HG02588 (cell line): ENCODE results near the gene HNF4A.
"Not testable (repeated sequence)": the region's sequence is repeated elsewhere in the genome, so short reads cannot be mapped to it uniquely, and the experiment has no call there.

ENCODE experiments used
- ATAC-seq: cut with Tn5 transposase; IDR thresholded peaks from one replicate; pipeline ENCODE4 v1.9.1; 2021; ENCODE audit warnings: mild to moderate bottlenecking, moderate library complexity; ENCODE audit not compliant: unreplicated experiment

The HNF4A gene

DNA sequence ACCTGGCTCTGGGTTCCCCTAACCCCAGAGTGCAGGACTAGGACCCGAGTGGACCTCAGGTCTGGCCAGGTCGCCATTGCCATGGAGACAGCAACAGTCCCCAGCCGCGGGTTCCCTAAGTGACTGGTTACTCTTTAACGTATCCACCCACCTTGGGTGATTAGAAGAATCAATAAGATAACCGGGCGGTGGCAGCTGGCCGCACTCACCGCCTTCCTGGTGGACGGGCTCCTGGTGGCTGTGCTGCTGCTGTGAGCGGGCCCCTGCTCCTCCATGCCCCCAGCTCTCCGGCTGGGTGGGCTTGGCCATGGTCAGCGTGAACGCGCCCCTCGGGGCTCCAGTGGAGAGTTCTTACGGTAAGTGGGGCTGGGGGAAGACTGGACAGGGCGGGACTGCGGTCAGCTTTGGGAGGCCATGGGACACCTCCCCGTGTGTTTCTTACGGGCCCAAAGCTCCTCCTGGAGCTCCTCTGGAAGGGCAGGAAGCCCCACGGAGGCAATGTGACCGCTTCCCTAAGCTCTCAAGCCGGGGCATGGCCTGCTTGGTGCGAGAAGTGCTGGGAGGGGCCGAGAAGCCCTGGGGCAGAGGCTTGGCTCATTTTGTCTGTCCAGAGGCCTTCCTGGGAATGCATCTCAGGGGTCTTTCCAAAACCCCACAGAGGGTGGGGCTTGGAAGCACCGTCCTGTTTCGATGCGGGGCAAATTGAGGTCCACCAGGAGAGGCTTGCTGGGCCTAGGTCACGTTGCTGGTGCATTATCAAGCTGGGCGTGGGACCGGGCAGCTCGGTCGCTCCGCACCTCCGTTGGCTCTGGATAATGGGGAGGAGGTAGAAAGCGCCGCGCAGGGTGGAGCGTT, at the start of gene HNF4A:
Gene HNF4A (plus strand): TSS at position 202 of the 855 bp plus-strand sequence. CDS start 106 bp downstream, at position 308.
- ATAC-seq: no peak

DNA sequence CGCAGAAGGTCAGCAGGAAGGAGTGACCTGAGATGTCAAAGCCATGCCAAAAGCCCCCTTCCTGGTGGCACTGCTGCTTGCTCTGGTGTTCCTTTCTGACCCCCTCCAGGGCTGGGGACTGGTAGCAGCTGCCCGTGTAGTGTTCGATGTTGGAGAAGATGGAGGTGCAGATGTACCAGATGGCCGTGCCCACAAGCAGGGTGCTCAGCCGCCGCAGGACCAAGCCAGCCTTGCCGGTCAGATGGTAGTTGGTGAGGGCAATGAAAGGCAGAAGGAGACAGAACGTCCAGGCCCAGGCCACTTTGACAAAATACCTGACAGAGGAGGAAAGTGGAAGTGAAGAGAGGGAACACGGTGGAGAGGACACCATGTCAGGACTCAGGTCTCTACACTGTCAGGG, 48.6 kb upstream of the HNF4A start:
- no peak for ATAC-seq

DNA sequence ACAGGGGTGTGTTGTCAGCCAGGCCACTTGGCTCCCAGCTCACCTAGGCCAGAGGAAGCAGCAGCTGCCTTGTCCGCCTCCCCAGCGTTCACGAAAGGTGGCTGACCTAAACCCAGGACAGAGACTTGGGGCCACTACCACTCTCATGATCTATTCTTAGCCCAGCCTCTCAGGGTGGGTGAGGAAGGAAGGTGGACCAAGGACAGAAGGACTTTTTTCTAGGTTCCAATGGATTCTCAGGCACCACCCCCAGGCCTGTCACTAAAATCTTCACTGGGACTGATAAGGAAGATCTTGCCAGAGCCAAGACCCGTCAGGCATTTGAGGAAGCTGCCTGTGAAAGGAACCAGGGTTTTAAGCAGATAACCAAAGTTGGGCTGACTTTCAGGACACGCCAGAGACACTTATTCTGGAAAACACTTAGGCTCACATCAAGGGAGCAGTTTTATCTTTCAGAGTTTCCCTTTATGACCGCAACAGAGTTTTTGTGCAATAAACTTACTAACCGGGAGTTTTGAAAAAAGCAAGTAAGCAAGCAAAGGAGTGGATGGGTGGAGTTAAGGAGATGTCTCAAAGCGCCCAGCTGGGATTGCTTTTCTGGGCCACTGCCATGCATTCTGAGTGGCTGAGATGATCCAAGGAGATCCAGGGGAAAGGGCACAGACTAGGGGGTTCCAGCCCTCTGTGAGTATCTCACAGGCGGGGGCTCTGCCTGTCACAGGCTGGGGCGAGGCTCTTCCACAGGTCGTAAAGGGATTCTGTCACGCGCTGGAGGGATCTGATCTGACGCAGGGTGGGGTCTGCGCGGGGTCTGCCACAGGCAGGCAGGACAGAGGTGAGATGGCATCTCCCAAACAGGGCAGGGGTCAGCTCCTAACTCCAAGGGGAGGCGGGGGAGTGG, 45.5 kb upstream of the HNF4A start:
- no peak for ATAC-seq

GRCh38 chr20:44310664-44311639, 44.5 kb upstream of the HNF4A start, which contains the start of gene FITM2:
TSS of gene FITM2 (minus strand) at chr20:44311202. CDS start at chr20:44311148, 54 bp downstream.
- peak; percentile 93 for ATAC-seq

GRCh38 chr20:44314870-44315269, 40.6 kb upstream of the HNF4A start:
- ATAC-seq: no peak

DNA sequence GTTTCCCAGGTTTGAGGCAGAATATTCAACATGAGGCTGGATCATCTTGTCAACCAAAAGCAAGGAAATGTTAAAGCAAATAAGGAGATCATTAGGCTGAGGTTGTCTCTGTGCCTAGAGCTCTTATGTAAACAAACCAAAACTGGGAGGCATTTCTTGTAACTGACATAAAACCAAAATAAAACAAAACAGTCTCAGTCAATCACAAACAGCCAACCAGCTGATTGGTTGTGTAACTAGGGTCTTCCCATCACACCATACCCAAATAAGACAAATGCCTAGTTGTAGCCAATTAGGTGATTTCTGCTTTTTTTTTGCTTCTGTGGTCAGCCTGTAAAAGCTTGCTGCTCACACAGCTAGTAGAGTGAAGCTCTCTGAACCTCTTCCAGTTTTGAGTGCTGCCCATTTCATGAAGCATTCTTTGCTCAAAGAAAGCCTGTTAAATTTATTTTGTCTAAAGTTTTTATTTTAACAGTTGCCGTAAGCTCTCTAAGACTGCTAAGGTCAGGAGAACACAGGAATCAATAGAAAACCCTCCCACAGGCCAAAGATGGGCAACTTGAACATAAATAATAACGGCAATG, 35.6 kb upstream of the HNF4A start:
- ATAC-seq: no peak

- no peak for ATAC-seq
These were observed 31.2 kb upstream of the HNF4A start for GRCh38 chr20:44324343-44324742.

- no peak for ATAC-seq
These were observed 28.9 kb upstream of the HNF4A start for GRCh38 chr20:44326391-44327159.

- not testable (repeated sequence) for ATAC-seq
These were observed 27.8 kb upstream of the HNF4A start for GRCh38 chr20:44327748-44328147.

DNA sequence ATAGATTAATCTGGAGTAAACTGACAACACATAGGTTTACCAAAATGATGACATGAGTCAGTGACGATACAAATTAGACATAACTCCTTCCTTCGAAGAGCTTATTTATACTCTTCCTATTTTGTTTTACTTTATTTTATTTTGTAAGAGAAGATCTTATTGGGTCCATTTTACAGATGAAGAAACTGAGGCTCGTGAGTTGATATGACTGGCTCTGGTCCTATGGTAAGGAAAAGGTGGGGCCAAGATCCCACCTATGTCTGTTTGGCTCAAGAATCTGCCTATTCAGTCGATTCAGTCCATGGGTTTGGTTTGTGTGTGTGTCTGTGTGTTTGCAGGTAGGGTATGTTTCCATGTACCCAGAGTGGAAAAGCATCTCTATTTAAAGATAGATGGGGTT, 27.1 kb upstream of the HNF4A start:
- ATAC-seq: no peak

DNA sequence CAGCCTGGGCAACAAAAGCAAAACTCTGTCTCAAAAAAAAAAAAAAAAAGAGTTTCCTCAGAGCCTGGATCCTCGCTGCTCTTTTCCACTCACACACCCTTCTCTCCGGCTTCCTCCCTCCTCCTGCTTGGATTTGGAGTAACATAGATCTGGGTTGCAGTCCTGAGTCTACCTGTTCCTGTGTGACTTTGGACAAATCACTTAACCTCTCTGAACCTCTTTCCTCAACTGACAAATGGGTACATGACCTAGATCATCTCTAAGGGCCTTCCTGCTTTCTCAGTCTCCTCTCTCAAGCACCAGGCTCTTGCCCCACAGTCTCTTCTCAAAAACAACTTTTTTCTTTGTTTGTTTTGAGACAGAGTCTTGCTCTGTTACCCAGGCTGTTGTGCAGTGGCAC, 24.3 kb upstream of the HNF4A start:
- no peak for ATAC-seq

DNA sequence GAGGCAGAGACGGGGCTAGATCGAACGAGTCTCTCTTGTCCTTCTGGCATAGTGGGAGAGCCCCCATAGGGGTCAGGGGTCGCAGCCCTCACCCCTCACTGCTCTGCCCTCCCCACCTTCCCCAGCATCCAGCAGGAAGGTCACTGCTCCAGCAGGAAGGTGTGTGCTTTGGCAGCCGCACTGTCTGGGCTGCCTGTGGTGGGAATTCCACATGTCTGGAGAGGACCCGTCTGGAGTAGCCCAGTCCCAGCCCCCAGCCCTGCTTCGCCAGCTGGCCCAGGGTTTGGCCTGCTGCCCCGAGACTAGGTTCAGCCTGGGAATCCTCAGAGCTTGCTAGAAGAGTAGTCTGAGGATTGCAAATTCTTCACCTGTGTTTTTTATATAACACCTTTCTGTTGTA, 21.2 kb upstream of the HNF4A start:
- ATAC-seq: no peak

GRCh38 chr20:44334709-44335108, 20.8 kb upstream of the HNF4A start:
- ATAC-seq: no peak

- ATAC-seq: no peak
These were observed 19.8 kb upstream of the HNF4A start for GRCh38 chr20:44335675-44336074.

- ATAC-seq: no peak
These were observed 19.4 kb upstream of the HNF4A start for GRCh38 chr20:44336086-44336485.

DNA sequence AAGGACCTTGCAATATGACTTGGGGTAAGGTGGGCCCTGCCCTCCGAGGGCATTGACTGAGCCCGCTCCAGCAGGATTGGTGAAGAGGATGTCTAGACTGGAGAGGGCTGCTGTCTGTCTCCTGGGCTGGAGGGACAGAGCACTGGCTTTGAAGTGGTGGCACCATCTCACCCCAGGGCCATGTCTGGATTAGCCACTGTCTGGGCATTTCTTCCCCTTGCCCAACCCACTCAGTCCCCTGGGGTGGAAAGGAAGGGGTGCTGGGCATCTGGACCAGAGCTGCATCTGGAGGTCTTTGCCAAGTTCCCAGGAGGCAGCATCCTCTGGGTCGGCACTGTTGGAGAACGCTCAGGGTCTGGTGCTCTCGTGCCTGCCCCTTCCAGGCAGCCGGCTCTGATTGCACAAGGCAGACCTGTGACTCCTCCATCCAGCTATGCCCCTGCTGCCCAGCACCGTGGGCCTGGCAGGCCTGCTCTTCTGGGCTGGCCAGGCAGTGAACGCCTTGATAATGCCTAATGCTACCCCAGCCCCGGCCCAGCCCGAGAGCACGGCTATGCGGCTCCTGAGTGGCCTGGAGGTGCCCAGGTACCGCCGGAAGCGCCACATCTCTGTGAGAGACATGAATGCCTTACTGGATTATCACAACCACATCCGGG, 18.6 kb upstream of the HNF4A start, which contains the start of gene R3HDML:
Gene R3HDML (plus strand): TSS at position 319 of the 656 bp plus-strand sequence. CDS start 115 bp downstream, at position 434.
- ATAC-seq: no peak

DNA sequence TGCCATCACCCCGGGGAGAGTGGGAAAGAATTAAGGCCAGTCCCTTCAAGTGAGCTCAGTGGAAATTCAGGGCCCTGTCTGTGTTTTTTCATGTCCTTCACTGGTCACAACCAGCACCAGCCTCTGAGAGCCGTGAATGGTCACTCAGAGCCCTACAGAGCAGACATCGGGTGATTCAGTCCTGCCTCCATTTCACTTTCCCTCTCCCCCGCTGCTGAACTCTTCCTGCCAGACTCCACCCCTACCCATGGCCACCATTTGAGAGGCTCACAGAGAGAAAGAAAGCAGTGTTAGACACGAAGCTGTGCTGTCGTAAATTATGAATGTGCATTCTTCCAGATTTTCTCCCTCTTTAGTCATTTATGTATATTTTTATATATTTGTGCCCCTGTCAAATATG, 13.3 kb upstream of the HNF4A start:
- no peak for ATAC-seq

GRCh38 chr20:44343162-44343675, 12.3 kb upstream of the HNF4A start:
- no peak for ATAC-seq
